Measurements from ENCODE around the gene CYP4F3. TPM values are rescaled to one million over a fixed set of nuclear protein-coding genes. Genes with fewer than 3 reads are reported as not detected.

Gene CYP4F3
- total and polyA plus RNA-seq, 2 donors from 2014 or later = 2.2 to 17.9 TPM

GRCh38 chr19:15621801-15622200 is 18.9 kb upstream of the CYP4F3 start:
- Histone ChIP-seq H3K9me3 (ENCODE audit: control insufficient read depth in 2 of 3, insufficient read depth in 1 of 3, low read length in 3 of 3) (no peaks in the 10 kb centered on the region), H3K27me3 (ENCODE audit: control insufficient read depth, insufficient read depth, low read length) (no peaks in the 10 kb centered on the region), H3K27ac (ENCODE audit: low read depth in 2 of 2, low read length in 2 of 2) (no peak overlapping the region), H3K4me1 (ENCODE audit: control insufficient read depth in 2 of 3, insufficient read depth in 2 of 3, low read depth in 1 of 3, low read length in 3 of 3) (no peaks in the 10 kb centered on the region), H3K9ac (ENCODE audit: low read length in 3 of 3) (no peak overlapping the region), H3K4me3 (ENCODE audit: low read length in 3 of 3) (no peak overlapping the region), H3K36me3 (ENCODE audit: control insufficient read depth in 2 of 3, insufficient read depth in 3 of 3, low read length in 3 of 3) (no peaks in the 10 kb centered on the region)
- FAIRE-seq (no peak), DNase-seq (no peak)
- intact Hi-C loops (cut with DNase I) = loop anchor here (10.0 kb wide), 1 partner anchor 243 kb away; no protein-coding TSS in a partner anchor
- TF ChIP-seq CTCF (IDR thresholded peaks at IDR 0.05; ENCODE audit: borderline replicate concordance, extremely low read depth, insufficient read depth) = no peak

- intact Hi-C loops (cut with DNase I) = loop anchor here (10.0 kb wide), 1 partner anchor 242 kb away; no protein-coding TSS in a partner anchor
- TF ChIP-seq CTCF (IDR thresholded peaks at IDR 0.05; ENCODE audit: borderline replicate concordance, extremely low read depth, insufficient read depth) = no peak
- H3K4me1 ChIP-seq (ENCODE audit: control insufficient read depth in 2 of 3, insufficient read depth in 2 of 3, low read depth in 1 of 3, low read length in 3 of 3) = no peaks in the 10 kb centered on the region
- no peaks in the 10 kb centered on the region for H3K27me3 ChIP-seq (ENCODE audit: control insufficient read depth, insufficient read depth, low read length)
- no peak overlapping the region for H3K4me3 ChIP-seq (ENCODE audit: low read length in 3 of 3)
- H3K36me3 ChIP-seq (ENCODE audit: control insufficient read depth in 2 of 3, insufficient read depth in 3 of 3, low read length in 3 of 3) = no peaks in the 10 kb centered on the region
- no peak overlapping the region for H3K27ac ChIP-seq (ENCODE audit: low read depth in 2 of 2, low read length in 2 of 2)
- FAIRE-seq = no peak
- no peak for DNase-seq
- H3K9me3 ChIP-seq (ENCODE audit: control insufficient read depth in 2 of 3, insufficient read depth in 1 of 3, low read length in 3 of 3) = no peaks in the 10 kb centered on the region
- H3K9ac ChIP-seq (ENCODE audit: low read length in 3 of 3) = no peak overlapping the region
Measured at GRCh38 chr19:15622991-15623390, 17.7 kb upstream of the CYP4F3 start.

GRCh38 chr19:15623711-15624318 is 16.9 kb upstream of the CYP4F3 start:
- Histone ChIP-seq H3K36me3 (ENCODE audit: control insufficient read depth in 2 of 3, insufficient read depth in 3 of 3, low read length in 3 of 3) (no peaks in the 10 kb centered on the region), H3K9ac (ENCODE audit: low read length in 3 of 3) (no peak overlapping the region), H3K4me1 (ENCODE audit: control insufficient read depth in 2 of 3, insufficient read depth in 2 of 3, low read depth in 1 of 3, low read length in 3 of 3) (no peaks in the 10 kb centered on the region), H3K9me3 (ENCODE audit: control insufficient read depth in 2 of 3, insufficient read depth in 1 of 3, low read length in 3 of 3) (no peaks in the 10 kb centered on the region), H3K27ac (ENCODE audit: low read depth in 2 of 2, low read length in 2 of 2) (no peak overlapping the region), H3K27me3 (ENCODE audit: control insufficient read depth, insufficient read depth, low read length) (no peaks in the 10 kb centered on the region), H3K4me3 (ENCODE audit: low read length in 3 of 3) (no peak overlapping the region)
- no peak for FAIRE-seq
- peak in 3 of 5 donors; percentile 30 to 53 (median 43) for DNase-seq
- no peak for TF ChIP-seq CTCF (IDR thresholded peaks at IDR 0.05; ENCODE audit: borderline replicate concordance, extremely low read depth, insufficient read depth)
- intact Hi-C loops (cut with DNase I) = loop anchor here (10.0 kb wide), 1 partner anchor 241 kb away; no protein-coding TSS in a partner anchor
